GM13977 (cell line): ENCODE data around the gene CITED1.

Experiments used
- DNase-seq: peaks from one replicate; pipeline ENCODE4 v3.0.0; 2012; ENCODE audit warnings: low spot score
- CTCF ChIP-seq: IDR thresholded peaks from 2 replicates; pipeline ENCODE4 v1.5.1; 2012; ENCODE audit warnings: mild to moderate bottlenecking, control low read depth; ENCODE audit not compliant: insufficient read depth; ENCODE audit errors: extremely low read depth, missing control alignments
- in situ Hi-C: fragments of 300-500 bp; cut with MboI; formaldehyde crosslinking; loops from one replicate; pipeline ENCODE4 v1.12.0; 2022; ENCODE audit warnings: low sequenced_read_pairs, low pct_unique_long_range_greater_than_20kb, mixed read lengths, inconsistent platforms; ENCODE audit not compliant: unreplicated experiment

Gene CITED1

GRCh38 chrX:72282302-72282701 is 23.4 kb downstream of the CITED1 start:
- no peak for DNase-seq
- in situ Hi-C loops: loop anchor here (25.0 kb wide), 1 partner anchor 255 kb away; no protein-coding TSS in a partner anchor
- TF ChIP-seq CTCF: no peak

- DNase-seq: no peak
- in situ Hi-C loops: loop anchor here (25.0 kb wide), 1 partner anchor 257 kb away; no protein-coding TSS in a partner anchor
- TF ChIP-seq CTCF: no peak
Observed at GRCh38 chrX:72280321-72280845, 25.3 kb downstream of the CITED1 start.

GRCh38 chrX:72276478-72276953 is 29.2 kb downstream of the CITED1 start:
- no peak for DNase-seq
- TF ChIP-seq CTCF: no peak
- in situ Hi-C loops: loop anchor here (25.0 kb wide), 1 partner anchor 261 kb away; no protein-coding TSS in a partner anchor

- no peak for TF ChIP-seq CTCF
- in situ Hi-C loops: no loop called here
Observed at GRCh38 chrX:72274526-72274925, 31.2 kb downstream of the CITED1 start.

GRCh38 chrX:72273718-72274117 is 32.0 kb downstream of the CITED1 start:
- no peak for DNase-seq
- TF ChIP-seq CTCF: no peak
- in situ Hi-C loops: no loop called here

More at GRCh38 chrX:72274526-72274925, 31.2 kb downstream of the CITED1 start:
- DNase-seq: no peak

DNA sequence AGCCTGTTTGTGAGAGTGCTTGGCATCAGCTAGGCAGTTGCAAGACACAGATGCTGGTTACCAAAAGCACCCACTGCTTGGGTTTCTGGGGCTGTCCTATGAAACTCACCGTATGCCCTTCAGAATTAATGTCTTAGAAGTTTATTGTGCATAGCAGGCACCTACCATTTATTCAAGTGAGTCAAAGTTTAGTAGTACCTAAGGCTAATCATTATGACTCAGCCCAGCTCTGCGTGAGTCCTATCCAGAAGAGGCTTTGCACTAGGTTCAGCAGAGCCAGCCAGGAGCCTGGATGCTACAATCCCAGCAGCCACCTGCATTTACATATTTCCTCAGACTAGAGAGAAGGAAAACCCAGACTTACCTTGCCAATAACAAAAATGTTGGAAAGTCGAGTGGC is 32.8 kb downstream of the CITED1 start:
- TF ChIP-seq CTCF: no peak
- DNase-seq: no peak
- in situ Hi-C loops: no loop called here
